Upper lobe of right lung (tissue), 1 donor: ENCODE data around the gene CRB1. TPM values are rescaled to one million over a fixed set of nuclear protein-coding genes. Genes with fewer than 3 reads are reported as not detected.
A peak's percentile ranks its signal among the peaks of the same experiment; 100 is the strongest.

Source experiments
- ATAC-seq: fragments of 200-7000 bp; cut with Tn5 transposase; one replicate; pipeline ENCODE4 v1.9.1; 2020; ENCODE audit warnings: mild to moderate bottlenecking, moderate library complexity
- DNase-seq: peaks from one replicate; pipeline ENCODE4 v3.0.0-alpha.2; 2020
- H3K27ac ChIP-seq: fragments of 200-600 bp; one replicate; pipeline ENCODE4 v1.8.0; 2022
- H3K27me3 ChIP-seq: fragments of 200-600 bp; one replicate; pipeline ENCODE4 v1.8.0; 2022; ENCODE audit warnings: mild to moderate bottlenecking
- H3K36me3 ChIP-seq: fragments of 200-600 bp; one replicate; pipeline ENCODE4 v1.8.0; 2022
- H3K4me1 ChIP-seq: fragments of 200-600 bp; one replicate; pipeline ENCODE4 v1.8.0; 2022
- H3K4me3 ChIP-seq: fragments of 200-600 bp; one replicate; pipeline ENCODE4 v1.8.0; 2022; ENCODE audit warnings: mild to moderate bottlenecking
- H3K9me3 ChIP-seq: fragments of 200-600 bp; one replicate; pipeline ENCODE4 v1.8.0; 2022
- intact Hi-C: fragments of 100-400 bp; cut with DNase I; formaldehyde crosslinking; loops from one replicate; pipeline ENCODE4 v1.11.0; 2022
- total RNA-seq: library from RNA; stranded (reverse); fragmentation: NEBNext Ultra II Directional; extraction: Animal tissue kit (Norgen Biotek cat#: 25700); gene quantifications from one replicate; pipeline ENCODE4 v1.2.1, GENCODE V29; 2021
- TF ChIP-seq, protein P1 (sequence below): fragments of 200-600 bp; IDR thresholded peaks from one replicate; pipeline ENCODE4 v1.8.0; 2022; ENCODE audit warnings: antibody characterized with exemption
- donor health status: DM: no; HTN: yes; CAD: no; lungs with severe emphysema.

Gene CRB1
- total RNA-seq, 1 donor from 2014 or later, result 0.46 TPM

DNA sequence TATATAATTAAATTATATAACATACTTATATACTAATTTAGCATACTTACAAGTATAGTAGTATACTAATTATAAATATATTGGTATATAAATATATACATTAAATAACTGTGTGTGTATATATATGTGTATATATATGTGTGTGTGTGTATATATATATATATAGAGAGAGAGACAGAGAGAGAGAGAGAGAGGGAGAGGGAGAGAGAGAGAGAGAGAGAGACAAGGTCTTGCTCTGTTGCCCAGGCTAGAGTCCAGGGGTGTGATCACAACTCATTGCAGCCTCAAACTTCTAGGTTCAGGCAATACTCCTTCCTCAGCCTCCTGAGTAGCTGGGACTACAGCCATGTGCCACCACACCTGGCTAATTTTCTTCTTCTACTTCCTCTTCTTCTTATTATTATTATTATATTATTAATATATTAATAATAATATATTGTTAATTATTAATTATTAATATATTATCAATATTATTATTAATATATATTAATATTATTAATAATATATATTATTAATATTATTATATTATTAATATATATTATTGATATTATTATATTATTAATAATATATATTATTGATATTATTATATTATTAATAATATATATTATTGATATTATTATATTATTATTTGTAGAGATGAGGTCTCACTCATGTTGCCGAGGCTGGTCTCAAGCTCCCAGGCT is 185.5 kb downstream of the CRB1 start:
- no peak for ATAC-seq
- no peak overlapping the region for H3K4me3 ChIP-seq
- intact Hi-C loops, result no loop called here

DNA sequence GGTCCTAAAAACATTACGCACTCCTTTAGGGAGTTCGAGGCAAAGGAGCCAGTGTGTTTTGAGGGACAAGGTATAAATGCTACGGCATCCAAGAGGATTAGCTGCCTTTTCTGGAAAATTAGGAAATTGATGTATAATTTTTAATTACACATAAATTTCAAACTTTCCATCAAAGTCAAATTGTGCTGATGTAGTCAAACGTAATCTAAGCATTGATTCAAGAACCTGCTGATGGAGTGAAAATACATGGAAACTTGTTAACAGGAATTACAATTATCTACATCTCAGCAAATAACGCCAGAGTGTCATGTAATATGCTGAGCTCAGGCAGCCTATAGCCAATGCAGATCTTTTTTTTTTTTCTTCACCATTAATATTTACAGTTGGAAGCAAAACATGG is 194.5 kb downstream of the CRB1 start:
- no peaks in the 10 kb centered on the region for H3K27me3 ChIP-seq
- no peak for DNase-seq
- no peaks in the 10 kb centered on the region for H3K36me3 ChIP-seq
- ATAC-seq, result no peak
- no peak overlapping the region for H3K27ac ChIP-seq
- TF ChIP-seq, protein P1, sequence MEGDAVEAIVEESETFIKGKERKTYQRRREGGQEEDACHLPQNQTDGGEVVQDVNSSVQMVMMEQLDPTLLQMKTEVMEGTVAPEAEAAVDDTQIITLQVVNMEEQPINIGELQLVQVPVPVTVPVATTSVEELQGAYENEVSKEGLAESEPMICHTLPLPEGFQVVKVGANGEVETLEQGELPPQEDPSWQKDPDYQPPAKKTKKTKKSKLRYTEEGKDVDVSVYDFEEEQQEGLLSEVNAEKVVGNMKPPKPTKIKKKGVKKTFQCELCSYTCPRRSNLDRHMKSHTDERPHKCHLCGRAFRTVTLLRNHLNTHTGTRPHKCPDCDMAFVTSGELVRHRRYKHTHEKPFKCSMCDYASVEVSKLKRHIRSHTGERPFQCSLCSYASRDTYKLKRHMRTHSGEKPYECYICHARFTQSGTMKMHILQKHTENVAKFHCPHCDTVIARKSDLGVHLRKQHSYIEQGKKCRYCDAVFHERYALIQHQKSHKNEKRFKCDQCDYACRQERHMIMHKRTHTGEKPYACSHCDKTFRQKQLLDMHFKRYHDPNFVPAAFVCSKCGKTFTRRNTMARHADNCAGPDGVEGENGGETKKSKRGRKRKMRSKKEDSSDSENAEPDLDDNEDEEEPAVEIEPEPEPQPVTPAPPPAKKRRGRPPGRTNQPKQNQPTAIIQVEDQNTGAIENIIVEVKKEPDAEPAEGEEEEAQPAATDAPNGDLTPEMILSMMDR, result no peak
- H3K4me1 ChIP-seq, result no peaks in the 10 kb centered on the region
- no peak overlapping the region for H3K4me3 ChIP-seq
- intact Hi-C loops, result no loop called here
- H3K9me3 ChIP-seq, result no peaks in the 10 kb centered on the region

More for the DNA sequence above, 185.5 kb downstream of the CRB1 start:
- Histone ChIP-seq H3K27ac (no peak overlapping the region), H3K27me3 (no peaks in the 10 kb centered on the region), H3K9me3 (no peaks in the 10 kb centered on the region), H3K4me1 (no peaks in the 10 kb centered on the region), H3K36me3 (no peaks in the 10 kb centered on the region)
- TF ChIP-seq, protein P1, result no peak
- DNase-seq, result no peak

DNA sequence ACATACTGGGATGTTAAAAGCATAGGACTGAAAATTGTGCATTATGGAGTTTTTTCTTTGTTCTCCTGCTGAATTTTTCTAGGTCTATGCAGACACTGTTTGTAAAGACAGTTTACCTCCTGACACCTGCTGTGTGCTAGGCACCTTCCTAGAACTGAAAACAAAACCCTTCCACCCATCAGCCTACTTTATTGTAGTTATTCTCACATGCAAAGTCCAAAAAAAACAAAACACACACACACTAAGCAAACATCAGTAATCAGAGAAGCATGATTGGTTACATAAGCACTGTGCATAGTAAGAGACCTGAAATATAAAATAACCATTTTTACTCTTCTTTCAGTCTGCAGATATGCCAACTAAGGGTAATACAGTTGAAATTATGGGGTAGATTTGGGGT is 195.1 kb downstream of the CRB1 start:
- ATAC-seq, result no peak
- no peaks in the 10 kb centered on the region for H3K36me3 ChIP-seq
- no peaks in the 10 kb centered on the region for H3K27me3 ChIP-seq
- no peaks in the 10 kb centered on the region for H3K4me1 ChIP-seq
- H3K27ac ChIP-seq, result no peak overlapping the region
- H3K4me3 ChIP-seq, result no peak overlapping the region
- intact Hi-C loops, result no loop called here
- TF ChIP-seq, protein P1, result no peak
- H3K9me3 ChIP-seq, result no peaks in the 10 kb centered on the region
- DNase-seq, result no peak

DNA sequence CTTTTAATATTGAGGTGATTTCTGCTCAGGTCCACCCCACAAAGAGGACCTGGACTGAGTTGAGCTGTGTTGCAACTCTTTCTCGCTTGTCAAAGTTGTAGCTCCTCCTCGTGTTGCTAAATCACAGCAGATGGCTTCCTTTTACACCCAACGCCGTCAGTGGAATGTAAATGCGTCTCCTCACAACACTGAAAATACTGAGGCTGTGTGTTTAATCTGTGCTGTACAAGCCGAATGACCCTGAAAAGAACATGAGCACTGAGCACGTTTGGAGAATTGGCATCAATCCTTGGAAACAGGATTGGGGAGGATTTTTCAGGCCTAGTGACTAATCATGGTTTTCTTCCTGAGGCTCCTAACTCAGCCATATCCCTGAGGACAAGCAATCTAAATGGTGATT is 196.0 kb downstream of the CRB1 start:
- H3K9me3 ChIP-seq, result no peaks in the 10 kb centered on the region
- no peak overlapping the region for H3K27ac ChIP-seq
- H3K27me3 ChIP-seq, result no peaks in the 10 kb centered on the region
- intact Hi-C loops, result no loop called here
- peak; percentile 73 for ATAC-seq
- no peaks in the 10 kb centered on the region for H3K36me3 ChIP-seq
- no peak for DNase-seq
- TF ChIP-seq, protein P1, result no peak
- H3K4me3 ChIP-seq, result no peak overlapping the region
- no peaks in the 10 kb centered on the region for H3K4me1 ChIP-seq

DNA sequence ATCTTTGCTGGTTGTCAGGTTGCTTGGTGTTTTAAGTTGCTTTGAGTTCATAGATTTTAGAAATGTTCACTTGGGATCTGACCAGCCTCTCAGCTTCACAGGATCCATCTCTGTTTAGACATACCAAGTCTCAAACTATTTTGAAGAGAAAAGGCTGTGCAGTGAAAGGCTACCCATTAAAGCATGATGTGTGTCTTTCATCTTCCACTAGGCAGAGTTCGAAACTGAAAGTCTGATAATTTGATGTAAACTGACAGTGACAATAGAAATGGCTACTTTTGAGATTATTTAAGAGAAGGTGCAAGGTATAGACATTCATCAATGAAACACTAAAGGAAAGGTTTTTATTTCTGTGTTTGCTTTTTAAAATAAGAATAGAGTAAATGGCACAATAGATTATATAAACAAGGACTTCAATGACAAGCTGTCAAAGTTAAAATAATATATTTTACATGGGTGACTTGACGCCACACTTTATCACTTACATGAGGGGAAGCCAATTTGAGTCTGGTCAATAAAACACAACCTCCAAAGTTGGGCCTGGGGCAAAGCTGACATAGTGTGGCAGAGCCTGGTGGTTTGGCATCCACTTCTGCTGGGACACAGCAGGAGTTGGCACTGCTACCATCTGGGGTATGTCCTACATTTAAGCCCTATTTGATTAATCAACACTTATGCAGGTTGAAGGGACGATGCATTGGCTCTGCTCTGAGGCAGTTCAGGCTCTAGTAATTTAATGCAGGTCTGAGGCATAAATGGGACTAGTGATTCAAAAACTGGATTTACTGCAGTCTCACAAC is 197.7 kb downstream of the CRB1 start:
- no peak overlapping the region for H3K4me3 ChIP-seq
- no peaks in the 10 kb centered on the region for H3K27me3 ChIP-seq
- ATAC-seq, result no peak
- intact Hi-C loops, result no loop called here
- no peaks in the 10 kb centered on the region for H3K36me3 ChIP-seq
- TF ChIP-seq, protein P1, result no peak
- H3K9me3 ChIP-seq, result no peaks in the 10 kb centered on the region
- no peak for DNase-seq
- no peak overlapping the region for H3K27ac ChIP-seq
- H3K4me1 ChIP-seq, result no peaks in the 10 kb centered on the region
